ENCODE results near the gene C5orf34.
"Not testable (repeated sequence)": the region's sequence is repeated elsewhere in the genome, so short reads cannot be mapped to it uniquely, and the experiment has no call there.

Gene C5orf34

GRCh38 chr5:43484106-43484849 lies 30.7 kb downstream of the C5orf34 start:
- TF ChIP-seq, protein P1, sequence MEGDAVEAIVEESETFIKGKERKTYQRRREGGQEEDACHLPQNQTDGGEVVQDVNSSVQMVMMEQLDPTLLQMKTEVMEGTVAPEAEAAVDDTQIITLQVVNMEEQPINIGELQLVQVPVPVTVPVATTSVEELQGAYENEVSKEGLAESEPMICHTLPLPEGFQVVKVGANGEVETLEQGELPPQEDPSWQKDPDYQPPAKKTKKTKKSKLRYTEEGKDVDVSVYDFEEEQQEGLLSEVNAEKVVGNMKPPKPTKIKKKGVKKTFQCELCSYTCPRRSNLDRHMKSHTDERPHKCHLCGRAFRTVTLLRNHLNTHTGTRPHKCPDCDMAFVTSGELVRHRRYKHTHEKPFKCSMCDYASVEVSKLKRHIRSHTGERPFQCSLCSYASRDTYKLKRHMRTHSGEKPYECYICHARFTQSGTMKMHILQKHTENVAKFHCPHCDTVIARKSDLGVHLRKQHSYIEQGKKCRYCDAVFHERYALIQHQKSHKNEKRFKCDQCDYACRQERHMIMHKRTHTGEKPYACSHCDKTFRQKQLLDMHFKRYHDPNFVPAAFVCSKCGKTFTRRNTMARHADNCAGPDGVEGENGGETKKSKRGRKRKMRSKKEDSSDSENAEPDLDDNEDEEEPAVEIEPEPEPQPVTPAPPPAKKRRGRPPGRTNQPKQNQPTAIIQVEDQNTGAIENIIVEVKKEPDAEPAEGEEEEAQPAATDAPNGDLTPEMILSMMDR (IDR thresholded peaks at IDR 0.05) = peak; percentile 57
- Histone ChIP-seq H3K9me3 (no peaks in the 10 kb centered on the region), H3K27me3 (no peaks in the 10 kb centered on the region), H3K27ac (peak overlapping the region; percentile 95), H3K4me1 (ENCODE audit: control insufficient read depth in 1 of 2, insufficient read depth in 1 of 2, low read depth in 1 of 2, low read length in 1 of 2) (peaks cover 19 to 20% of the 10 kb centered on the region in 2 experiments), H3K4me3 (ENCODE audit: low read depth in 1 of 2, low read length in 1 of 2) (peak overlapping the region; percentile 66 to 83), H3K36me3 (peaks cover 5% of the 10 kb centered on the region)

- Histone ChIP-seq H3K27ac (peak within 1 kb of the TSS; percentile 95), H3K27me3 (no peaks in the 10 kb centered on the region), H3K9me3 (no peaks in the 10 kb centered on the region), H3K36me3 (no peaks in the 10 kb centered on the region), H3K4me3 (ENCODE audit: low read depth in 1 of 2, low read length in 1 of 2) (peak within 1 kb of the TSS; percentile 66 to 83), H3K4me1 (ENCODE audit: control insufficient read depth in 1 of 2, insufficient read depth in 1 of 2, low read depth in 1 of 2, low read length in 1 of 2) (peaks cover 19 to 20% of the 10 kb centered on the region in 2 experiments)
- TF ChIP-seq, protein P1 (IDR thresholded peaks at IDR 0.05) = no peak
These were observed 31.4 kb downstream of the C5orf34 start, which contains the start of gene TMEM267 for GRCh38 chr5:43483298-43484105. Gene TMEM267 (minus strand): TSS chr5:43483865. CDS start chr5:43453969, 29,896 bp downstream.

DNA sequence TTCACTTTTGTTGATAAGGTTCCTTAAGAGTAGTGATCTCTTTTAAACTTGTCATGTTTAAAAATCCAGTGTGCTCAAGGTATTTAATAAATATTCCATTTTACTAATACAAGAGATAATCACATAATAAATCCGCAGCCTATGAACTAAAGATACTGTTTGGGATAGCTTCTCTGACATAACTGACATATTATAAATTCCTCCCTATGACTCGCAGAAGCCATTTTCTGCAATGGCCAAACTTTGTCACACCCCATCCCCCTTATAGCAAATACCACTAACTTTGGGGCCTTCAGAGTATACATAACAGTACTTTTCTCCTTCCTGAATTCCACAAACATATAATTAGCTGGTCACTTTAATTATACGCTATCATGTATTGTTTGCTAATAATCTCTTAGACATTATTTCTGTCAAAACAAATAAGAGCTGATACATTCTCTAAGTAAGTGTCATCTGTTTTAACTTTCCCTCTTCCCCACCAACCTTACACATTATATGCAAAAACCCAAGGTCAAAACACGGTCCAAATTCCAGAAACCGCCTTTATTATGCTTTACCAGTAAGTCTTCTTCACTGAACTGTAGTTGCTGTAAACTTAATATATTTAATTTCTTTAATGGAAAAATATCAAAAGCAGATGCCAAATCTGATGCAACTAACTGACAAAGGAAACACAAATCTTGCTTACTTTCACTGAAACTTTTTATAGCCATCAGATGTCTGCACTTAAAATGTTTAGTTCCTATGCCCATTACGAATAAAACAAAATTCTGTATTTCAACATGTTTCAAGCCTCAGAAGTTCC lies 32.3 kb downstream of the C5orf34 start:
- Histone ChIP-seq H3K27ac (peak overlapping the region; percentile 95), H3K4me3 (ENCODE audit: low read depth in 1 of 2, low read length in 1 of 2) (peak overlapping the region; percentile 66 to 83), H3K9me3 (no peaks in the 10 kb centered on the region), H3K4me1 (ENCODE audit: control insufficient read depth in 1 of 2, insufficient read depth in 1 of 2, low read depth in 1 of 2, low read length in 1 of 2) (peaks cover 19 to 20% of the 10 kb centered on the region in 2 experiments), H3K36me3 (no peaks in the 10 kb centered on the region), H3K27me3 (no peaks in the 10 kb centered on the region)
- TF ChIP-seq, protein P1 (IDR thresholded peaks at IDR 0.05) = no peak

DNA sequence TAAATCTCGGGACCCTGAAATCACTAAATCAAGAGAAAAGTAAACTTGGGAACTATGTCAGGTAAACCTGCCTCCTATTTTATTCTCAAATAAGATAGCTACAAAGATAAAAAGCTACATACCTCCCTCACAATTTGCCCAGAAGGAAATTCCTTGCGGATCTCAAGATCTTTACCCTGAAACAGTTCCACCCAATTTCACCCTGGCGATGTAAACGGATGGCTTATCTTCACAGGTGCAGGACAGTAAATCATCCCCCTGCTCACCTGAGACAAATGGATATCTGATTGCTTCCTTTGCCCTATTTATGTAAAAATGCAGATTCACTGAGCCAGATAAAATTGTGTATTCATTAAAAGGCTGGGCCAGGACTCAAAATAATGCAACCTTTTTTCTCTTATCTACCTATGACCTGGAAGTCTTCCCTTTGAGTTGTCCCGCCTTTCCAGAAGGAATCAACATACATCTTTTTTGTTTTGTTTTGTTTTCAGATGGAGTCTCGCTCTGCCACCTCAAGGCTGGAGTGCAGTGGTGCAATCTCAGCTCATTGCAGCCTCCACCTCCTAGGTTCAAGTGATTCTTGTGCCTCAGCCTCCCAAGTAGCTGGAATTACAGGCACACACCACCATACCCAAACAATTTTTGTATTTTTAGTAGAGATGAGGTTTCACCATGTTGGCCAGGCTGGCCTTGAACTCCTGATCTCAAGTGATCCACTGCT lies 45.1 kb downstream of the C5orf34 start:
- no peak overlapping the region for H3K27ac ChIP-seq
- TF ChIP-seq, protein P1 (IDR thresholded peaks at IDR 0.05) = no peak
- no peak overlapping the region for H3K4me3 ChIP-seq (ENCODE audit: low read depth in 1 of 2, low read length in 1 of 2)
- no peaks in the 10 kb centered on the region for H3K27me3 ChIP-seq
- peaks cover 4% of the 10 kb centered on the region for H3K9me3 ChIP-seq
- H3K36me3 ChIP-seq = no peaks in the 10 kb centered on the region
- no peaks in the 10 kb centered on the region for H3K4me1 ChIP-seq (ENCODE audit: control insufficient read depth in 1 of 2, insufficient read depth in 1 of 2, low read depth in 1 of 2, low read length in 1 of 2)

GRCh38 chr5:43467100-43467499 lies 47.8 kb downstream of the C5orf34 start:
- Histone ChIP-seq H3K27ac (no peak overlapping the region), H3K4me3 (ENCODE audit: low read depth in 1 of 2, low read length in 1 of 2) (no peak overlapping the region), H3K9me3 (peaks cover 4% of the 10 kb centered on the region), H3K36me3 (no peaks in the 10 kb centered on the region), H3K27me3 (no peaks in the 10 kb centered on the region), H3K4me1 (ENCODE audit: control insufficient read depth in 1 of 2, insufficient read depth in 1 of 2, low read depth in 1 of 2, low read length in 1 of 2) (no peaks in the 10 kb centered on the region)
- TF ChIP-seq, protein P1 (IDR thresholded peaks at IDR 0.05) = no peak

GRCh38 chr5:43465455-43465854 lies 49.5 kb downstream of the C5orf34 start:
- not testable (repeated sequence) for H3K9me3 ChIP-seq; H3K27me3 ChIP-seq; H3K4me3 ChIP-seq (ENCODE audit: low read depth in 1 of 2, low read length in 1 of 2); H3K27ac ChIP-seq; H3K4me1 ChIP-seq (ENCODE audit: control insufficient read depth in 1 of 2, insufficient read depth in 1 of 2, low read depth in 1 of 2, low read length in 1 of 2); H3K36me3 ChIP-seq

All from neutrophil (primary cell).